ENCODE measurements around the gene MCUR1.
"Not testable (repeated sequence)": the region's sequence is repeated elsewhere in the genome, so short reads cannot be mapped to it uniquely, and the experiment has no call there.

The MCUR1 gene

GRCh38 chr6:13814176-13814937 is at the start of gene MCUR1:
MCUR1 (minus strand) TSS chr6:13814557; CDS start chr6:13814429, 128 bp downstream.
- no peak for FAIRE-seq

GRCh38 chr6:13863699-13864155 is 49.4 kb upstream of the MCUR1 start:
- no peak for FAIRE-seq

- not testable (repeated sequence) for FAIRE-seq
These were observed 46.3 kb upstream of the MCUR1 start for GRCh38 chr6:13860556-13861185.

GRCh38 chr6:13859871-13860555 is 45.7 kb upstream of the MCUR1 start:
- no peak for FAIRE-seq

- FAIRE-seq, result no peak
These were observed 40.4 kb upstream of the MCUR1 start for GRCh38 chr6:13854716-13855250.

- no peak for FAIRE-seq
These were observed 39.5 kb upstream of the MCUR1 start for GRCh38 chr6:13853871-13854270.

- FAIRE-seq, result no peak
These were observed 37.4 kb upstream of the MCUR1 start for GRCh38 chr6:13851803-13852202.

GRCh38 chr6:13851330-13851729 is 37.0 kb upstream of the MCUR1 start:
- FAIRE-seq, result no peak

- FAIRE-seq, result not testable (repeated sequence)
These were observed 36.3 kb upstream of the MCUR1 start for GRCh38 chr6:13850690-13851089.

GRCh38 chr6:13848522-13849150 is 34.3 kb upstream of the MCUR1 start:
- FAIRE-seq, result no peak

- no peak for FAIRE-seq
These were observed 33.1 kb upstream of the MCUR1 start for GRCh38 chr6:13847326-13848050.

- no peak for FAIRE-seq
These were observed 32.5 kb upstream of the MCUR1 start for GRCh38 chr6:13846841-13847240.

GRCh38 chr6:13841936-13842335 is 27.6 kb upstream of the MCUR1 start:
- no peak for FAIRE-seq

- FAIRE-seq, result no peak
These were observed 24.3 kb upstream of the MCUR1 start for GRCh38 chr6:13838616-13839015.

- no peak for FAIRE-seq
These were observed 21.8 kb upstream of the MCUR1 start for GRCh38 chr6:13836170-13836569.

GRCh38 chr6:13834790-13835189 is 20.4 kb upstream of the MCUR1 start:
- no peak for FAIRE-seq

GRCh38 chr6:13834018-13834417 is 19.7 kb upstream of the MCUR1 start:
- FAIRE-seq, result not testable (repeated sequence)

GRCh38 chr6:13832778-13833177 is 18.4 kb upstream of the MCUR1 start:
- no peak for FAIRE-seq

- no peak for FAIRE-seq
These were observed 17.3 kb upstream of the MCUR1 start for GRCh38 chr6:13831615-13832014.

- FAIRE-seq, result no peak
These were observed 16.4 kb upstream of the MCUR1 start for GRCh38 chr6:13830803-13831202.

GRCh38 chr6:13829419-13829818 is 15.1 kb upstream of the MCUR1 start:
- not testable (repeated sequence) for FAIRE-seq

GRCh38 chr6:13828656-13829301 is 14.4 kb upstream of the MCUR1 start:
- FAIRE-seq, result not testable (repeated sequence)

All from G401.6 (cell line).